Measurements from ENCODE around the gene GAB2. TPM values are rescaled to one million over a fixed set of nuclear protein-coding genes. Genes with fewer than 3 reads are reported as not detected.

GAB2 gene
- total and polyA plus RNA-seq, 2 of the 13 experiments (the other 11 are each of a cell fraction or from before 2014, with no cell fraction given) = 4.1 to 8.6 TPM

- TF ChIP-seq ZBTB20 (CRISPR knock-in tag; IDR thresholded peaks at IDR 0.05; ENCODE audit: borderline replicate concordance, low read depth) (peak; percentile 95), ZNF614 (CRISPR knock-in tag; IDR thresholded peaks at IDR 0.05; ENCODE audit: borderline replicate concordance) (peak; percentile 99), NFATC3 (CRISPR knock-in tag; IDR thresholded peaks at IDR 0.05) (no peak), ZNF747 (CRISPR knock-in tag; IDR thresholded peaks at IDR 0.05; ENCODE audit: borderline replicate concordance) (peak; percentile 53; the same call in 1 of the 2 replicates), ZNF441 (CRISPR knock-in tag; IDR thresholded peaks at IDR 0.05; ENCODE audit: borderline replicate concordance) (peak; percentile 63; the same call in 1 of the 2 replicates), MNT (IDR thresholded peaks at IDR 0.05) (no peak; the same call in 1 of the 2 replicates), CBX1 (IDR thresholded peaks at IDR 0.05; ENCODE audit: low read depth) (peak; percentile 81), ZNF660 (CRISPR knock-in tag; IDR thresholded peaks at IDR 0.05; ENCODE audit: borderline replicate concordance, low read depth) (no peak), DRAP1 (CRISPR knock-in tag; IDR thresholded peaks at IDR 0.05) (peak; percentile 54; the same call in 1 of the 2 replicates), ZMAT3 (CRISPR knock-in tag; conservative IDR thresholded peaks at IDR 0.05) (peak; percentile 73), ZBED4 (CRISPR knock-in tag; IDR thresholded peaks at IDR 0.05; ENCODE audit: borderline replicate concordance) (peak; percentile 46; the same call in 1 of the 2 replicates), TGIF2 (CRISPR knock-in tag; IDR thresholded peaks at IDR 0.05) (peak; percentile 99), CBFB (CRISPR knock-in tag; IDR thresholded peaks at IDR 0.05) (peak; percentile 100), SP1 (IDR thresholded peaks at IDR 0.05) (no peak), SP1 (CRISPR knock-in tag; IDR thresholded peaks at IDR 0.05) (peak; percentile 51; the same call in 1 of the 2 replicates), SMC3 (IDR thresholded peaks at IDR 0.05; ENCODE audit: low read length) (peak; percentile 73; the same call in 1 of the 2 replicates), ZNF670 (CRISPR knock-in tag; IDR thresholded peaks at IDR 0.05; ENCODE audit: borderline replicate concordance) (peak; percentile 82; the same call in 1 of the 2 replicates), MLX (CRISPR knock-in tag; IDR thresholded peaks at IDR 0.05) (peak; percentile 94), NR1H2 (CRISPR knock-in tag; IDR thresholded peaks at IDR 0.05; ENCODE audit: borderline replicate concordance, low read depth) (no peak), SP140L (CRISPR knock-in tag; IDR thresholded peaks at IDR 0.05; ENCODE audit: borderline replicate concordance) (peak; percentile 54; the same call in 1 of the 2 replicates)
- TF ChIP-seq, protein P1, sequence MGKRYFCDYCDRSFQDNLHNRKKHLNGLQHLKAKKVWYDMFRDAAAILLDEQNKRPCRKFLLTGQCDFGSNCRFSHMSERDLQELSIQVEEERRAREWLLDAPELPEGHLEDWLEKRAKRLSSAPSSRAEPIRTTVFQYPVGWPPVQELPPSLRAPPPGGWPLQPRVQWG (CRISPR knock-in tag; IDR thresholded peaks at IDR 0.05; ENCODE audit: borderline replicate concordance, low read depth) = no peak
- TF ChIP-seq, protein P2, sequence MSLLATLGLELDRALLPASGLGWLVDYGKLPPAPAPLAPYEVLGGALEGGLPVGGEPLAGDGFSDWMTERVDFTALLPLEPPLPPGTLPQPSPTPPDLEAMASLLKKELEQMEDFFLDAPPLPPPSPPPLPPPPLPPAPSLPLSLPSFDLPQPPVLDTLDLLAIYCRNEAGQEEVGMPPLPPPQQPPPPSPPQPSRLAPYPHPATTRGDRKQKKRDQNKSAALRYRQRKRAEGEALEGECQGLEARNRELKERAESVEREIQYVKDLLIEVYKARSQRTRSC (CRISPR knock-in tag; IDR thresholded peaks at IDR 0.05; ENCODE audit: low read depth) = peak; percentile 97
These were observed 127.1 kb downstream of the GAB2 start (continued) for GRCh38 chr11:78290293-78291176.
